ENCODE measurements around the gene KCNJ10. TPM values are rescaled to one million over a fixed set of nuclear protein-coding genes. Genes with fewer than 3 reads are reported as not detected.

Gene KCNJ10
- total and polyA plus RNA-seq, 12 donors, result 0.11 to 0.32 (median 0.13) TPM; not detected in 7

DNA sequence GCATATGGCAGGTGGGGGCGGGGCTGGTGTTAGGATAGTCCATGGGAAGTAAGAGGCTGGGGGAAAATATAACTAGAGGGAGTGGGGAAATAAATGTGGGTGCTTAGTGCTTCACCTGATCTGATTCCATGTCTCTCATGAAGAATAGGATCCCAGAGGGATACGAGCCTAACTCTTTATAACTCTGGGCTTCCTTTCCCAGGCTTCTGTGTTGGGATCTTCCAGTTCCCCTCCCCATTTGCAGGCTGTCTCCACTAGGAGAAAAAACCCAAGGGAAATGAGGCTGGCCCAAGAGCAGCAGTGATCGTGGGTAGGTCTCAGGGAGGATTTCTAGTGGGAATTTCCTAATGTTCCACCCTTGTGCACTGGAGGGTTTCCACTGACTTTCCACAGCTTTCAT lies 13.0 kb upstream of the KCNJ10 start:
- intact Hi-C loops (cut with DNase I), result no loop called here
- no peak for DNase-seq
- no peak overlapping the region for H3K27ac ChIP-seq
- H3K27me3 ChIP-seq, result peaks cover 34% of the 10 kb centered on the region
- TF ChIP-seq CTCF (IDR thresholded peaks at IDR 0.05) (no peak), POLR2A (IDR thresholded peaks at IDR 0.05) (no peak)
- H3K36me3 ChIP-seq (replicated peaks in 1 of 2), result no peaks in the 10 kb centered on the region
- WGBS, 4 donors, result 63 to 73% (median 65%) methylated on average over 3 of the region's 3 CpGs
- H3K4me1 ChIP-seq (replicated peaks in 1 of 2), result peaks cover 0 to 4% of the 10 kb centered on the region in 2 donors
- no peaks in the 10 kb centered on the region for H3K9me3 ChIP-seq (replicated peaks in 1 of 3)
- H3K4me3 ChIP-seq, result no peak overlapping the region

- Histone ChIP-seq H3K36me3 (replicated peaks in 1 of 2) (no peaks in the 10 kb centered on the region), H3K27me3 (peaks cover 34% of the 10 kb centered on the region), H3K27ac (no peak overlapping the region), H3K4me1 (replicated peaks in 1 of 2) (peaks cover 0 to 4% of the 10 kb centered on the region in 2 donors), H3K9me3 (replicated peaks in 1 of 3) (no peaks in the 10 kb centered on the region), H3K4me3 (no peak overlapping the region)
- TF ChIP-seq CTCF (IDR thresholded peaks at IDR 0.05) (no peak), POLR2A (IDR thresholded peaks at IDR 0.05) (no peak)
- WGBS, 4 donors, result 55 to 69% (median 58%) methylated on average over 2 of the region's 2 CpGs; no CpG with 5 or more reads in 1 of the 4 donors
- intact Hi-C loops (cut with DNase I), result no loop called here
- no peak for DNase-seq
Measured at GRCh38 chr1:160082487-160082886, 12.5 kb upstream of the KCNJ10 start.

DNA sequence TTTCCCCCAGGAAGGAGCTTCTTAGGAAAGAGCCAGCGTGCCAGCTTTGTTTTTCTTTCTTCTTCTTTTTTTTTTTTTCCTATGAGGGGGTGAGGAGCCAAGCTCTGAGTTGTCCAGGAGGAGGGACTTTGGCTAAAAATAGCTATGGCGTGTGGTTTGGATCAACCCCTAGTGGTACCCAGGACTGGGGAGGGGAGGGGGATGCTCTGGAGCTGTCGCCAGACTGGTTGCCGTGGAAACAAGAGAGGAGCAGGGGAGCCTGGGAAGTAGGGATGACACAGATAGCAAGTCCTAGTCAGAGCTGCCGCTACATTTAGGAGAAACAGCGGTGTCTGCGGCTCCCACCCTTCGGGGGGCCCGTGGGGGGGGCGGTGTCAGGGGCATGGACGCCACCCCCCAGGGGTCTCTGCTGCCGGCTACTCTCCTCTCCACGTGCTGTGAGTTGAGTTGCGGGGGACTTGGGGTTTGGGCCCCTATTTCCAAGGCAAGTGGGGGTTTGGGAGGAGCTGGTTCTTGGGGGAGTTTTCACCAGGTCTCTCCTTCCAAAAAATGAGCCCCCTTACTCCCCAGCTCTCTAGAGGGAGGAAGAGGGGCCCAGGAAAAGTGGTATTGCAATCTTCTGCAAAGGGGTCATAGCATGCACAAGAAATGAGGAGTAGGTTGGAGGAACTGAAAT lies 11.4 kb upstream of the KCNJ10 start, which contains the start of gene KCNJ9:
KCNJ9 (plus strand) TSS at position 278 of the 676 bp plus-strand sequence. CDS start 2,493 bp downstream, outside the sequence.
- Histone ChIP-seq H3K9me3 (replicated peaks in 1 of 3) (no peaks in the 10 kb centered on the region), H3K4me3 (no peak within 1 kb of the TSS), H3K4me1 (replicated peaks in 1 of 2) (peaks cover 0 to 4% of the 10 kb centered on the region in 2 donors), H3K27ac (no peak within 1 kb of the TSS), H3K27me3 (peaks cover 34% of the 10 kb centered on the region), H3K36me3 (replicated peaks in 1 of 2) (no peaks in the 10 kb centered on the region)
- DNase-seq, result no peak
- intact Hi-C loops (cut with DNase I), result no loop called here
- TF ChIP-seq POLR2A (IDR thresholded peaks at IDR 0.05) (no peak), CTCF (IDR thresholded peaks at IDR 0.05) (no peak)
- 17 to 28% (median 21%) methylated on average over 5 to 14 of the region's 14 CpGs for WGBS, 4 donors

DNA sequence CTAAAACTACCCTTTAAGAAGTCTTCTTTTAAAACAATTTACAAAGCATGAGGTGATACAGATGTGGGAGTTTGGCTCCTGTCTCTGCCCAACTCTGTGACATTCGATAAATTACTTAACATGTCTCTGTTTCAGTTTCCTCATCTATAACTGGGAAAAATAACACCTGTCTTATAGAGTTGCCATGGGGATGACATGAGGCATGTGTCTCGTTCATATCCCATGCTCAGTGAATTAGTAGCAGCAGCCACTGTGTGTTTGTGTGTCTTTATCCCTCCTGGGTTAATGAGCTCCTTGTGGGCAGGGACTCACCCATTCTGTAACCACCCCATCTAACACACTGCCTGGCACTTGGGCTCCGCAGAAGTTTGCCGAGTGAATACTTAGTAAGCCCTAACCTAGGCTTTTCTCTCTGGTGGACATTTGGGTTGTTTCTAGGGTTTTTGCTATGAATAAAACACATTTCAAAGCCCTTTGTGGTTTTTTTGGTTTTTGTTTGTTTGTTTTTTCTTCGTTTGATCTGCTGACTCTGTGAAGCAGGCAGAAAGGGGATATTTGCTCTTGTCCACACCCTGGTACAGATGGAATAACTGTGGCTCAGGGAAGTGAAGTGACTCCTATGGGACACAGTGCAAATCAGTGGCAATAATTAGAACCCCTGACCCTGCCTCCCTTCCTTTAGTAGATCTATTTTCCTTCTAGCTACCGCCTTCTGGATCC lies 10.6 kb upstream of the KCNJ10 start:
- H3K27me3 ChIP-seq, result peaks cover 34% of the 10 kb centered on the region
- intact Hi-C loops (cut with DNase I), result no loop called here

More for the DNA sequence above, 10.6 kb upstream of the KCNJ10 start:
- no peak for DNase-seq
- Histone ChIP-seq H3K36me3 (replicated peaks in 1 of 2) (no peaks in the 10 kb centered on the region), H3K9me3 (replicated peaks in 1 of 3) (no peaks in the 10 kb centered on the region), H3K4me1 (replicated peaks in 1 of 2) (peaks cover 0 to 4% of the 10 kb centered on the region in 2 donors), H3K4me3 (no peak overlapping the region), H3K27ac (no peak overlapping the region)
- WGBS, 4 donors, result 59 to 63% (median 61%) methylated on average over 6 of the region's 6 CpGs
- TF ChIP-seq CTCF (IDR thresholded peaks at IDR 0.05), result no peak
- TF ChIP-seq POLR2A (IDR thresholded peaks at IDR 0.05), result no peak
